ENCODE results near the gene HECTD1.

- TF ChIP-seq FOXM1 (IDR thresholded peaks at IDR 0.05; ENCODE audit: borderline replicate concordance, low read depth) (no peak), TAF1 (IDR thresholded peaks at IDR 0.05; ENCODE audit: low read depth) (no peak)
These were observed 23.0 kb upstream of the HECTD1 start for GRCh38 chr14:31230573-31230958.
